HepG2 (cell line): Measurements from ENCODE around the gene RPS28. TPM values are rescaled to one million over a fixed set of nuclear protein-coding genes. Genes with fewer than 3 reads are reported as not detected.

Source experiments
- ADNP ChIP-seq: sonication (generic); formaldehyde crosslinking; IDR thresholded peaks from 2 replicates; pipeline ENCODE4 v1.4.0; 2020; ENCODE audit warnings: missing genetic modification reagents
- CCDC6 ChIP-seq: sonication (generic); formaldehyde crosslinking; IDR thresholded peaks from 2 replicates; pipeline ENCODE4 v1.8.1; 2022; ENCODE audit warnings: mild to moderate bottlenecking, missing genetic modification reagents, moderate library complexity
- EED ChIP-seq: sonication (generic); formaldehyde crosslinking; IDR thresholded peaks from 2 replicates; pipeline ENCODE4 v1.5.0; 2020; ENCODE audit warnings: mild to moderate bottlenecking, missing genetic modification reagents
- FOXO1 ChIP-seq: sonication (generic); formaldehyde crosslinking; IDR thresholded peaks from 2 replicates; pipeline ENCODE4 v1.4.0; 2020; ENCODE audit warnings: missing genetic modification reagents
- FOXP1 ChIP-seq, 2 experiments: fragments of 450-650 bp in 1 of 2; IDR thresholded peaks; 2 replicates each; pipeline ENCODE4 v1.6.1; 2017 to 2018; ENCODE audit warnings: antibody characterized with exemption in 1 of 2
- HNF4A ChIP-seq: sonication (generic); formaldehyde crosslinking; IDR thresholded peaks from 2 replicates; pipeline ENCODE4 v1.4.0; 2020; ENCODE audit warnings: missing genetic modification reagents
- HNF4G ChIP-seq, 2 experiments: sonication (generic) in 1 of 2; formaldehyde crosslinking in 1 of 2; IDR thresholded peaks; 2 replicates each; pipeline versions ENCODE4 v1.4.0 to v1.6.1; 2011 to 2020; ENCODE audit warnings: borderline replicate concordance in 2 of 2, low read depth in 2 of 2, mild to moderate bottlenecking in 2 of 2, low read length in 1 of 2, missing genetic modification reagents in 1 of 2, moderate library complexity in 1 of 2
- HOXD1 ChIP-seq: sonication (generic); formaldehyde crosslinking; IDR thresholded peaks from 2 replicates; pipeline ENCODE4 v1.5.0; 2020; ENCODE audit warnings: missing genetic modification reagents
- ISL2 ChIP-seq: sonication (generic); formaldehyde crosslinking; IDR thresholded peaks from 2 replicates; pipeline ENCODE4 v1.5.0; 2020; ENCODE audit warnings: missing genetic modification reagents
- LCORL ChIP-seq, 2 experiments: fragments of 450-650 bp in 1 of 2; sonication (generic) in 1 of 2; formaldehyde crosslinking in 1 of 2; IDR thresholded peaks; 2 replicates each; pipeline versions ENCODE4 v1.5.0 to v1.6.1; 2017 to 2020; ENCODE audit warnings: antibody characterized with exemption in 1 of 2, missing genetic modification reagents in 1 of 2
- NFKB2 ChIP-seq: sonication (generic); formaldehyde crosslinking; IDR thresholded peaks from 2 replicates; pipeline ENCODE4 v1.4.0; 2020; ENCODE audit warnings: missing genetic modification reagents, borderline replicate concordance
- RBM22 ChIP-seq: fragments of 200-400 bp; formaldehyde crosslinking; optimal IDR thresholded peaks from 2 replicates; pipeline ENCODE3; 2017; ENCODE audit warnings: mild to moderate bottlenecking, low read length, moderate library complexity
- REL ChIP-seq: sonication (generic); formaldehyde crosslinking; conservative IDR thresholded peaks from 2 replicates; pipeline ENCODE4 v1.8.0; 2022; ENCODE audit warnings: mild to moderate bottlenecking, missing genetic modification reagents, moderate library complexity
- SALL1 ChIP-seq: sonication (generic); formaldehyde crosslinking; IDR thresholded peaks from 2 replicates; pipeline ENCODE4 v1.8.0; 2022; ENCODE audit warnings: mild to moderate bottlenecking, missing genetic modification reagents
- SUZ12 ChIP-seq: fragments of 150-350 bp; IDR thresholded peaks from 2 replicates; pipeline ENCODE4 v1.6.1; 2014; ENCODE audit warnings: low read depth, low read length
- TP53 ChIP-seq: sonication (generic); formaldehyde crosslinking; conservative IDR thresholded peaks from 2 replicates; pipeline ENCODE4 v1.4.0; 2020; ENCODE audit warnings: missing genetic modification reagents
- ZMAT3 ChIP-seq: sonication (generic); formaldehyde crosslinking; conservative IDR thresholded peaks from 2 replicates; pipeline ENCODE4 v1.7.0; 2021; ENCODE audit warnings: missing genetic modification reagents
- ZMYM2 ChIP-seq: sonication (generic); formaldehyde crosslinking; IDR thresholded peaks from 2 replicates; pipeline ENCODE4 v1.8.0; 2022; ENCODE audit warnings: mild to moderate bottlenecking, missing genetic modification reagents
- ZMYM3 ChIP-seq: sonication (generic); formaldehyde crosslinking; IDR thresholded peaks from 2 replicates; pipeline ENCODE4 v1.5.1; 2020; ENCODE audit warnings: mild to moderate bottlenecking, missing genetic modification reagents
- ZNF414 ChIP-seq: sonication (generic); formaldehyde crosslinking; IDR thresholded peaks from 2 replicates; pipeline ENCODE4 v1.5.0; 2020; ENCODE audit warnings: missing genetic modification reagents
- ZNF580 ChIP-seq: IDR thresholded peaks from 2 replicates; pipeline ENCODE4 v1.6.1; 2016; ENCODE audit warnings: low read depth, borderline replicate concordance
- ZNF710 ChIP-seq: sonication (generic); formaldehyde crosslinking; IDR thresholded peaks from 2 replicates; pipeline ENCODE4 v1.5.0; 2020; ENCODE audit warnings: mild to moderate bottlenecking, missing genetic modification reagents, borderline replicate concordance
- ZNF713 ChIP-seq: sonication (generic); formaldehyde crosslinking; IDR thresholded peaks from 2 replicates; pipeline ENCODE4 v1.4.0; 2020; ENCODE audit warnings: mild to moderate bottlenecking, missing genetic modification reagents
- ZNF746 ChIP-seq: sonication (generic); formaldehyde crosslinking; IDR thresholded peaks from 2 replicates; pipeline ENCODE4 v1.8.0; 2022; ENCODE audit warnings: mild to moderate bottlenecking, missing genetic modification reagents
- polyA plus RNA-seq, 8 experiments: library from polyadenylated mRNA; depleted of rRNA in 3 of 8; stranded (reverse) in 7 of 8; unstranded in 1 of 8; fragments of >200 nt; fragmentation: Illumina TruSeq in 4 of 8; extraction: Trizol in 4 of 8; gene quantifications; 2 replicates each; pipeline versions ENCODE4 v1.2.1 to v1.2.3, GENCODE V29; 2011 to 2016; ENCODE audit warnings: low read depth in 4 of 8, missing spikeins in 1 of 8, mixed read lengths in 1 of 8; ENCODE audit not compliant: insufficient read depth in 1 of 8
- total RNA-seq, 5 experiments: library from RNA; depleted of rRNA; stranded (reverse); fragments of >200 nt; fragmentation: Illumina TruSeq; extraction: Trizol; gene quantifications; 2 replicates each; pipeline ENCODE4 v1.2.3, GENCODE V29; 2016; ENCODE audit warnings: low read depth in 1 of 5
- TF ChIP-seq, protein P1 (sequence below): sonication (generic); formaldehyde crosslinking; IDR thresholded peaks from 2 replicates; pipeline ENCODE4 v1.5.0; 2020; ENCODE audit warnings: missing genetic modification reagents
- TF ChIP-seq, protein P2 (sequence below): sonication (generic); formaldehyde crosslinking; IDR thresholded peaks from 2 replicates; pipeline ENCODE4 v1.4.0; 2020; ENCODE audit warnings: mild to moderate bottlenecking, missing genetic modification reagents

Gene RPS28
- total and polyA plus RNA-seq, 2 of the 13 experiments (the other 11 are each of a cell fraction or from before 2014, with no cell fraction given), result 281 to 545 TPM

DNA sequence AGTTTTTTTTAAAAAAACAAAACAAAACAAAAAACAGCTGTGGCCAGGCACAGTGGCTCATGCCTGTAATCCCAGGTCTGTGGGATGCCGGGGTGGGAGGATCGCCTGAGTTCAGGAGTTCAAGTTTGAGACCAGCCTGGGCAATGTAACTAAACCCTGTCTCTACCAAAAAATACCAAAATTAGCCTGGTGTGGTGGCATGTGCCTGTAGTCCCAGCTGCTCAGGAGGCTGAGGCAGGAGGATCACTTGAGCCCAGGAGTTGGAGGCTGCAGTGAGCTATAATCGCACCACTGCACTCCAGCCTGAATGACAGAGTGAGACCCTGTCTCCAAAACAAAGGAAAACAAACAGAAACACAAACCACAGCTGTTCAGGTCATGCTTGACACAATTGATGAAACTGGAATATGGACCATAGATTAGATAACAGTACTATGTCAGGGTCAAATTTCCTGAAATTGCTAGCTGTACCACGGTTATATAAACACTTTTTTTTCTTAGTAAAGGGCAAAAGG is 35.8 kb downstream of the RPS28 start (continued):
- TF ChIP-seq, protein P1, sequence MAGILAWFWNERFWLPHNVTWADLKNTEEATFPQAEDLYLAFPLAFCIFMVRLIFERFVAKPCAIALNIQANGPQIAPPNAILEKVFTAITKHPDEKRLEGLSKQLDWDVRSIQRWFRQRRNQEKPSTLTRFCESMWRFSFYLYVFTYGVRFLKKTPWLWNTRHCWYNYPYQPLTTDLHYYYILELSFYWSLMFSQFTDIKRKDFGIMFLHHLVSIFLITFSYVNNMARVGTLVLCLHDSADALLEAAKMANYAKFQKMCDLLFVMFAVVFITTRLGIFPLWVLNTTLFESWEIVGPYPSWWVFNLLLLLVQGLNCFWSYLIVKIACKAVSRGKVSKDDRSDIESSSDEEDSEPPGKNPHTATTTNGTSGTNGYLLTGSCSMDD (CRISPR knock-in tag), result no peak
- TF ChIP-seq ZNF713 (CRISPR knock-in tag) (0 out of 2 replicates have a peak, but pooled peaks have one; percentile 40), ISL2 (CRISPR knock-in tag) (peak; percentile 84), CCDC6 (no peak), FOXO1 (CRISPR knock-in tag) (peak; percentile 95), LCORL (IDR thresholded peaks at IDR 0.05) (peak; percentile 77; the same call in 1 of the 2 replicates), LCORL (CRISPR knock-in tag; IDR thresholded peaks at IDR 0.05) (peak; percentile 94), HNF4G (IDR thresholded peaks at IDR 0.05; ENCODE audit: borderline replicate concordance, low read depth, low read length) (peak; percentile 92), HNF4G (CRISPR knock-in tag; IDR thresholded peaks at IDR 0.05; ENCODE audit: borderline replicate concordance, low read depth) (peak; percentile 92), HOXD1 (peak; percentile 78; the same call in 1 of the 2 replicates), ZNF710 (peak; percentile 94), ZMYM2 (peak; percentile 97), ZNF746 (CRISPR knock-in tag) (peak; percentile 51; the same call in 1 of the 2 replicates), TP53 (CRISPR knock-in tag) (0 out of 2 replicates have a peak, but pooled peaks have one; percentile 28), SALL1 (CRISPR knock-in tag) (peak; percentile 97), ZMYM3 (CRISPR knock-in tag) (peak; percentile 100), NFKB2 (CRISPR knock-in tag) (no peak), HNF4A (CRISPR knock-in tag) (peak; percentile 98), SUZ12 (no peak), ZMAT3 (0 out of 2 replicates have a peak, but pooled peaks have one; percentile 61), RBM22 (no peak), REL (CRISPR knock-in tag) (peak; percentile 78; the same call in 1 of the 2 replicates), EED (CRISPR knock-in tag) (no peak), FOXP1 (IDR thresholded peaks at IDR 0.05) (peak; percentile 89), FOXP1 (CRISPR knock-in tag; IDR thresholded peaks at IDR 0.05) (peak; percentile 97), ADNP (CRISPR knock-in tag) (peak; percentile 96), ZNF414 (CRISPR knock-in tag) (peak; percentile 85; the same call in 1 of the 2 replicates), ZNF580 (CRISPR knock-in tag) (peak; percentile 82; the same call in 1 of the 2 replicates)
- TF ChIP-seq, protein P2, sequence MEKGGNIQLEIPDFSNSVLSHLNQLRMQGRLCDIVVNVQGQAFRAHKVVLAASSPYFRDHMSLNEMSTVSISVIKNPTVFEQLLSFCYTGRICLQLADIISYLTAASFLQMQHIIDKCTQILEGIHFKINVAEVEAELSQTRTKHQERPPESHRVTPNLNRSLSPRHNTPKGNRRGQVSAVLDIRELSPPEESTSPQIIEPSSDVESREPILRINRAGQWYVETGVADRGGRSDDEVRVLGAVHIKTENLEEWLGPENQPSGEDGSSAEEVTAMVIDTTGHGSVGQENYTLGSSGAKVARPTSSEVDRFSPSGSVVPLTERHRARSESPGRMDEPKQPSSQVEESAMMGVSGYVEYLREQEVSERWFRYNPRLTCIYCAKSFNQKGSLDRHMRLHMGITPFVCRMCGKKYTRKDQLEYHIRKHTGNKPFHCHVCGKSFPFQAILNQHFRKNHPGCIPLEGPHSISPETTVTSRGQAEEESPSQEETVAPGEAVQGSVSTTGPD (CRISPR knock-in tag), result peak; percentile 50; the same call in 1 of the 2 replicates
